Mucosa of descending colon (tissue), 3 donors: ENCODE results near the gene PANK4. TPM values are rescaled to one million over a fixed set of nuclear protein-coding genes. Genes with fewer than 3 reads are reported as not detected.
"Not testable (repeated sequence)": the region's sequence is repeated elsewhere in the genome, so short reads cannot be mapped to it uniquely, and the experiment has no call there.

Source experiments
- ATAC-seq: fragments of 200-7000 bp; cut with Tn5 transposase; one replicate; pipeline ENCODE4 v1.9.1; 2020; ENCODE audit warnings: mild to moderate bottlenecking, moderate library complexity
- DNase-seq, 3 donors: peaks; one replicate each; pipeline ENCODE4 v3.0.0-alpha.2; 2020
- H3K36me3 ChIP-seq: fragments of 200-600 bp; one replicate; pipeline ENCODE4 v1.8.0; 2021; ENCODE audit warnings: low read depth, mild to moderate bottlenecking
- H3K4me1 ChIP-seq: fragments of 200-600 bp; one replicate; pipeline ENCODE4 v1.8.0; 2021; ENCODE audit warnings: low read depth, mild to moderate bottlenecking
- H3K4me3 ChIP-seq: fragments of 200-600 bp; one replicate; pipeline ENCODE4 v1.8.0; 2021; ENCODE audit warnings: mild to moderate bottlenecking
- H3K9me3 ChIP-seq: fragments of 200-600 bp; one replicate; pipeline ENCODE4 v1.8.0; 2021; ENCODE audit warnings: mild to moderate bottlenecking
- intact Hi-C, 2 donors: fragments of 100-400 bp; cut with DNase I in 1 of 2; cut with micrococcal nuclease in 1 of 2; formaldehyde crosslinking; loops; one replicate each; pipeline versions ENCODE4 v1.11.0 to v1.11.1; 2022; cut with DNase I, micrococcal nuclease
- total RNA-seq, 3 donors: library from RNA; stranded (reverse); fragmentation: NEBNext Ultra II Directional in 2 of 3; extraction: Animal tissue kit (Norgen Biotek cat#: 25700) in 2 of 3; gene quantifications; one replicate each; pipeline versions ENCODE4 v1.2.1 to v1.2.4, GENCODE V29; 2021 to 2023
- TF ChIP-seq, protein P1 (sequence below): fragments of 200-600 bp; IDR thresholded peaks from one replicate; pipeline ENCODE4 v1.8.0; 2022; ENCODE audit warnings: antibody characterized with exemption, mild to moderate bottlenecking
- donor health status: DM: no; HTN: no; CAD: no; lungs with moderate emphysema.
- donor health status: DM: no; HTN: no; CAD: no.
- donor health status: DM: no; HTN: yes; CAD: no.

The PANK4 gene
- total RNA-seq, 3 donors from 2014 or later: 28.1 to 51.6 (median 44.7) TPM

DNA sequence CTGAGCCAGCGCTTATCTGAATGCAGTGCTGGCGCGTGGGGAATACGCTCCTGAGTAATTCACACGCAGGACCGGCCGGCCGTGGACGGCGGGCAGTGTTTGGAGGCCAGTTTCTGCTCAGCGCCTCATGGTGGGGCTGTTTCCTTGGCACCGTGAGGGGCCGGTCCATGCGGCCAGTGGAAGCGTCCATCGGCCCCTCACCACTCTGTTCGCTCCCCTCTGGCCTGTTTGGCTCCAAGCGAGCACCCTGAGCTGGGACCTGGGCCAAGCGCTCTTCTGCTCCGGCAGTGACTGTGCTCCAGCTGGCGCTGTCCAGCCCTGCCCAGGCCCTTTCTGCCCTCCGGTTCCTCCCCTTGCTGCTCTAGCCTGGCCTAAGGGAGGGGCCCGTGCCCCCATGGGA is 66.6 kb downstream of the PANK4 start:
- TF ChIP-seq, protein P1, sequence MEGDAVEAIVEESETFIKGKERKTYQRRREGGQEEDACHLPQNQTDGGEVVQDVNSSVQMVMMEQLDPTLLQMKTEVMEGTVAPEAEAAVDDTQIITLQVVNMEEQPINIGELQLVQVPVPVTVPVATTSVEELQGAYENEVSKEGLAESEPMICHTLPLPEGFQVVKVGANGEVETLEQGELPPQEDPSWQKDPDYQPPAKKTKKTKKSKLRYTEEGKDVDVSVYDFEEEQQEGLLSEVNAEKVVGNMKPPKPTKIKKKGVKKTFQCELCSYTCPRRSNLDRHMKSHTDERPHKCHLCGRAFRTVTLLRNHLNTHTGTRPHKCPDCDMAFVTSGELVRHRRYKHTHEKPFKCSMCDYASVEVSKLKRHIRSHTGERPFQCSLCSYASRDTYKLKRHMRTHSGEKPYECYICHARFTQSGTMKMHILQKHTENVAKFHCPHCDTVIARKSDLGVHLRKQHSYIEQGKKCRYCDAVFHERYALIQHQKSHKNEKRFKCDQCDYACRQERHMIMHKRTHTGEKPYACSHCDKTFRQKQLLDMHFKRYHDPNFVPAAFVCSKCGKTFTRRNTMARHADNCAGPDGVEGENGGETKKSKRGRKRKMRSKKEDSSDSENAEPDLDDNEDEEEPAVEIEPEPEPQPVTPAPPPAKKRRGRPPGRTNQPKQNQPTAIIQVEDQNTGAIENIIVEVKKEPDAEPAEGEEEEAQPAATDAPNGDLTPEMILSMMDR: no peak
- Histone ChIP-seq H3K9me3 (no peaks in the 10 kb centered on the region), H3K4me3 (no peak overlapping the region), H3K36me3 (no peaks in the 10 kb centered on the region), H3K4me1 (no peaks in the 10 kb centered on the region)
- ATAC-seq: no peak
- intact Hi-C loops: no loop called here
- no peak for DNase-seq

DNA sequence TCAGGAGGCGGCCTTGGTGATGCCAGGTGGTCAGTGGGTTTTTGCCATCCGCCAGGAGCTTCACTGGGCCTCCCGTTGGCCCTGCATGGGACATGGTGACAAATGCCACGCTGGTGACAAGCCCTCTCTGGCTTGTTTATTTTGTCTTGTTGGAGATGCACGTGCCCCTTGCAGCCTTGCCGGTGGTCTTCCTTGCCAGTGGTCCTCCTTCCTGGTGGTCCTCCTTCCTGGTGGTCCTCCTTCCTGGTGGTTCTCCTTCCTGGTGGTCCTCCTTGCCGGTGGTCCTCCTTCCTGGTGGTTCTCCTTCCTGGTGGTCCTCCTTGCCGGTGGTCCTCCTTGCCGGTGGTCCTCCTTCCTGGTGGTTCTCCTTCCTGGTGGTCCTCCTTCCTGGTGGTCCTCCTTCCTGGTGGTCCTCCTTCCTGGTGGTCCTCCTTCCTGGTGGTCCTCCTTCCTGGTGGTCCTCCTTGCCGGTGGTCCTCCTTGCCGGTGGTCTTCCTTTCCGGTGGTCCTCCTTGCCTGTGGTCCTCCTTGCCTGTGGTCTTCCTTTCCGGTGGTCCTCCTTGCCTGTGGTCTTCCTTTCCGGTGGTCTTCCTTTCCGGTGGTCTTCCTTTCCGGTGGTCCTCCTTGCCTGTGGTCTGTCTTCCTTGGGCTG is 67.2 kb downstream of the PANK4 start:
- H3K9me3 ChIP-seq, H3K4me1 ChIP-seq, H3K4me3 ChIP-seq, H3K36me3 ChIP-seq, intact Hi-C loops, ATAC-seq, DNase-seq: not testable (repeated sequence)

DNA sequence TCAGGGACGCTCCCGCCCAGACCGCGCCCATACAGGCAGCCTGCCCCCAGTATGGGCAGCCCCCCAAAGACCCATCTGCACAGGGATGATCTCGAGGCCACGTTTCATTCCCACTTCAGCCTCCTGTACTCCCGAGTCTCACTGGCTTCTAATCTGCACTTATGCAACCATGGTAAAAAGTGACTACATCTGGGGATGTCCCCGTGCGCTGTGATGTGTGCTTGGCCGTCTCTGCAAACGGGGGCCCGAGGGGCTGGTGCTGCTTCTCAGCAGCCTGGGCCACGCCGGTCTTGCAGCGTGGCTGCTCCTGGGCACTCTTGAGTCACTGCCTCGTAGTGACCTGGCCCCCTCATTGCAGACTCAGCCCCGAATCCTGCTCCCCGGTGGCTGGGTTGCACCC is 67.7 kb downstream of the PANK4 start:
- no peak overlapping the region for H3K4me3 ChIP-seq
- TF ChIP-seq, protein P1: no peak
- intact Hi-C loops: no loop called here
- no peaks in the 10 kb centered on the region for H3K4me1 ChIP-seq
- ATAC-seq: no peak
- H3K9me3 ChIP-seq: no peaks in the 10 kb centered on the region
- no peaks in the 10 kb centered on the region for H3K36me3 ChIP-seq
- DNase-seq: no peak

Other genes starting within 250 kb of the PANK4 start
- gene MORN1, start 135.0 kb downstream of the PANK4 start, total RNA-seq: 10 to 100 TPM; 13.1 to 17.4 (median 13.4) TPM
- 100 to 1,000 TPM; 151 to 217 (median 193) TPM for gene RER1, start 134.8 kb downstream of the PANK4 start, total RNA-seq
- gene PEX10, start 114.0 kb downstream of the PANK4 start, total RNA-seq: 10 to 100 TPM; 13.4 to 20.4 (median 18.4) TPM
- 1 to 10 TPM; 1.2 to 6.8 (median 1.9) TPM for gene PLCH2, start 50.3 kb downstream of the PANK4 start, total RNA-seq
- 1 to 10 TPM; 1.3 to 7.8 (median 1.6) TPM for gene HES5, start 3.7 kb upstream of the PANK4 start, total RNA-seq
- gene TNFRSF14, start 29.8 kb upstream of the PANK4 start, total RNA-seq: 100 to 1,000 TPM; 143 to 206 (median 146) TPM
- gene PRXL2B, start 60.2 kb upstream of the PANK4 start, total RNA-seq: 10 to 100 TPM; 45.2 to 65.5 (median 48.3) TPM
- gene MMEL1, start 106.4 kb upstream of the PANK4 start, total RNA-seq: 10 to 100 TPM in 1 of 3 donors, 1 to 10 TPM in 2; 4.2 to 10.9 (median 9.4) TPM